ENCODE measurements around the gene RAB3C. TPM values are rescaled to one million over a fixed set of nuclear protein-coding genes. Genes with fewer than 3 reads are reported as not detected.
"Not testable (repeated sequence)": the region's sequence is repeated elsewhere in the genome, so short reads cannot be mapped to it uniquely, and the experiment has no call there.

RAB3C gene
- total and polyA plus RNA-seq, 12 donors = 0.09 to 22.0 (median 6.1) TPM

DNA sequence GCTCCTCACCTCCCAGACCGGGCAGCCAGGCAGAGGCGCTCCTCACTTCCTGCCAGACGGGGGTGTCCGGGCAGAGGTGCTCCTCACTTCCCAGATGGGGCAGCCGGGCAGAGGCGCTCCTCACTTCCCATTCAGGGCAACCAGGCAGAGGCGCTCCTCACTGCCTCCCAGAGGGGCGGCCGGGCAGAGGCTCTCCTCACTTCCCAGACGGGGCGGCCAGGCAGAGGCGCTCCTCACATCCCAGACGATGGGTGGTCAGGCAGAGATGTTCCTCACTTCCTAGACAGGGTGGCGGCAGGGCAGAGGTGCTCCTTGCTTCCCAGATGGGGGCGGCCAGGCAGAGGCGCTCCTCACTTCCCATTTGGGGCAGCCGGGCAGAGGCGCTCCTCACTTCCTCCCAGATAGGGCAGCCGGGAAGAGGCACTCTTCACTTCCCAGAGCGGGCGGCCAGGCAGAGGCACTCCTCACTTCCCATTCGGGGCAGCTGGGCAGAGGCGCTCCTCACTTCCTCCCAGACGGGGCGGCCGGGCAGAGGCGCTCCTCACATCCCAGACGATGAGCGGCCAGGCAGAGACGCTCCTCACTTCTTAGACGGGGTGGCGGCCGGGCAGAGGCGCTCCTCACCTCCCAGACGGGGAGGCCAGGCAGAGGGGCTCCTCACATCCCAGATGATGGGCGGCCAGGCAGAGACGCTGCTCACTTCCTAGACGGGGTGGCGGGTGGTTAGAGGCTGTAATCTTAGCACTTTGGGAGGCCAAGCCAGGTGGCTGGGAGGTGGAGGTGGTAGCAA is 18.6 kb upstream of the RAB3C start:
- H3K9me3 ChIP-seq (replicated peaks in 1 of 3); H3K4me1 ChIP-seq (replicated peaks in 1 of 2); H3K27me3 ChIP-seq; H3K27ac ChIP-seq; H3K4me3 ChIP-seq; intact Hi-C loops (cut with DNase I); DNase-seq; H3K36me3 ChIP-seq (replicated peaks in 1 of 2): not testable (repeated sequence)
- WGBS, 4 donors = 91 to 100% (median 92%) methylated on average over 3 to 39 of the region's 39 CpGs

DNA sequence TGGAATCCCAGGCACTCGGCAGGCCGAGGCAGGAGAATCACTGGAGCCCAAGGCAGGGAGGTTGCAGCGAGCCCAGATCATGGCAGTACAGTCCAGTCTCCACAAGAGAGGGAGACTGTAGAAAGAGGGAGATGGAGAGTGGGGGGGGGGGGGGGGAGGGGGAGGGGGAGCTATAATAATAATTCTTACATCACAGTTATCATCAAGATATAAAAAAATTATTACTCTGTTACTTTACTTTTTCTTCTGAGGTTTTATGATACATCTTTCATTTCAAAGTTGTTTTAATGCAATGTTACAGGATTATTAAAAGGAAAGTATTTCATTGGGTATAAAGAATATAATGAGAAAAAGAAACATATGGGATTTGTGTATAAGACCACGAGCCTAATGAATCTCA is 17.8 kb upstream of the RAB3C start:
- Histone ChIP-seq H3K4me1 (replicated peaks in 1 of 2) (no peaks in the 10 kb centered on the region), H3K4me3 (no peak overlapping the region), H3K27me3 (no peaks in the 10 kb centered on the region), H3K27ac (no peak overlapping the region), H3K9me3 (replicated peaks in 1 of 3) (no peaks in the 10 kb centered on the region), H3K36me3 (replicated peaks in 1 of 2) (no peaks in the 10 kb centered on the region)
- intact Hi-C loops (cut with DNase I) = no loop called here
- DNase-seq = no peak
- TF ChIP-seq, protein P1, sequence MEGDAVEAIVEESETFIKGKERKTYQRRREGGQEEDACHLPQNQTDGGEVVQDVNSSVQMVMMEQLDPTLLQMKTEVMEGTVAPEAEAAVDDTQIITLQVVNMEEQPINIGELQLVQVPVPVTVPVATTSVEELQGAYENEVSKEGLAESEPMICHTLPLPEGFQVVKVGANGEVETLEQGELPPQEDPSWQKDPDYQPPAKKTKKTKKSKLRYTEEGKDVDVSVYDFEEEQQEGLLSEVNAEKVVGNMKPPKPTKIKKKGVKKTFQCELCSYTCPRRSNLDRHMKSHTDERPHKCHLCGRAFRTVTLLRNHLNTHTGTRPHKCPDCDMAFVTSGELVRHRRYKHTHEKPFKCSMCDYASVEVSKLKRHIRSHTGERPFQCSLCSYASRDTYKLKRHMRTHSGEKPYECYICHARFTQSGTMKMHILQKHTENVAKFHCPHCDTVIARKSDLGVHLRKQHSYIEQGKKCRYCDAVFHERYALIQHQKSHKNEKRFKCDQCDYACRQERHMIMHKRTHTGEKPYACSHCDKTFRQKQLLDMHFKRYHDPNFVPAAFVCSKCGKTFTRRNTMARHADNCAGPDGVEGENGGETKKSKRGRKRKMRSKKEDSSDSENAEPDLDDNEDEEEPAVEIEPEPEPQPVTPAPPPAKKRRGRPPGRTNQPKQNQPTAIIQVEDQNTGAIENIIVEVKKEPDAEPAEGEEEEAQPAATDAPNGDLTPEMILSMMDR (IDR thresholded peaks at IDR 0.05) = no peak
- no peak for TF ChIP-seq POLR2A (IDR thresholded peaks at IDR 0.05)
- 47 to 93% (median 89%) methylated on average over 2 to 4 of the region's 4 CpGs for WGBS, 4 donors

DNA sequence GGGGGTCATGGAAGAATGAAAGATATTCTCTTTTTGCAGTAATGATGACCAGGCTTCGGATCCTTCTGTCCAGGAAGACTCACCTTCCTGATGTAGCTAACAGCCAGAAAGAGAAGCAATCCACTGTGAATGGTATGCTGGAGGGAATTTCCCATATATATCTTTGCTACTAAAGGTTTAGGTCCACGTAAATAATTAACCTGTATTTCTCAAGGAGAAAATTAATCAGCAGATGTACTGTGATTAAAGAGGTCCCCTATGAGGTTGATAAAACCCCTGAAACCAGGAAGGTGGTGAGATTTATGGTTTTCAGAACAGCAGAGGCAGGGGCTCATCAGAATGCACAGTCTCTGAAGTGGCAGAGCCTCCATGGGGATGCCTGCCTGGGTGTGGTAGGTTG is 11.4 kb upstream of the RAB3C start:
- Histone ChIP-seq H3K36me3 (replicated peaks in 1 of 2) (no peaks in the 10 kb centered on the region), H3K4me3 (no peak overlapping the region)
- TF ChIP-seq POLR2A (IDR thresholded peaks at IDR 0.05) = no peak
- TF ChIP-seq, protein P1 (IDR thresholded peaks at IDR 0.05) = no peak

DNA sequence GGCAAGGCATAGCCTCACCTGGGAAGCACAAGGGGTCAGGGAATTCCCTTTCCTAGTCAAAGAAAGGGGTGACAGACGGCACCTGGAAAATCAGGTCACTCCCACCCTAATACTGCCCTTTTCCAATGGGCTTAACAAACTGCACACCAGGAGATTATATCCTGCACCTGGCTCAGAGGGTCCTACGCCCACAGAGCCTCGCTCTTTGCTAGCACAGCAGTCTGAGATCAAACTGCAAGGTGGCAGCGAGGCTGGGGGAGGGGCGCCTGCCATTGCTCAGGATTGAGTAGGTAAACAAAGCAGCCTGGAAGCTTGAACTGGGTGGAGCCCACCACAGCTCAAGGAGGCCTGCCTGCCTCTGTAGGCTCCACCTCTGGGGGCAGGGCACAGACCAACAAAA is 9.9 kb upstream of the RAB3C start:
- DNase-seq; H3K4me1 ChIP-seq (replicated peaks in 1 of 2); H3K27me3 ChIP-seq; H3K27ac ChIP-seq; H3K4me3 ChIP-seq; H3K36me3 ChIP-seq (replicated peaks in 1 of 2); intact Hi-C loops (cut with DNase I); H3K9me3 ChIP-seq (replicated peaks in 1 of 3): not testable (repeated sequence)
- 84 to 96% (median 88%) methylated on average over 5 of the region's 5 CpGs for WGBS, 4 donors

More for the DNA sequence above, 11.4 kb upstream of the RAB3C start:
- Histone ChIP-seq H3K27ac (no peak overlapping the region), H3K9me3 (replicated peaks in 1 of 3) (no peaks in the 10 kb centered on the region), H3K4me1 (replicated peaks in 1 of 2) (no peaks in the 10 kb centered on the region), H3K27me3 (no peaks in the 10 kb centered on the region)
- no peak for DNase-seq
- WGBS, 4 donors = 71 to 77% (median 74%) methylated on average over 2 of the region's 2 CpGs
- intact Hi-C loops (cut with DNase I) = no loop called here

DNA sequence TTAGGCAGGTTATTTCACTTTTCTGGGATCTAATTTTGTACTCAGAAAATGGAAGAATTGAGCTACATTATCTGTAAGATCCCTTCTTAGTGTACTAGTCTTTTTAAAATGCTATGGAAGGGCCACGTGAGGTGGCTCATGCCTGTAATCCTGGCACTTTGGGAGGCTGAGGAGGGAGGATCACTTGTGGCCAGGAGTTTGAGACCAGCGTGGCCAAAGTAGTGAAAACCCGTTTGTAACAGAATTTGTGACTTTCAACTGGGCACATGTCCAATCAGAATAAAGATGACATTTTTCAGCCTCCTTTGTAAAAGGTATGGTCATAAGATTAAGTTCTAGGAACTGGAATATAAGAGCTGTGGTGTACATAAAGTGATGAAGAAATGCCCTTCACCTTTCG is 3.1 kb upstream of the RAB3C start:
- intact Hi-C loops (cut with DNase I) = no loop called here
- no peak overlapping the region for H3K27ac ChIP-seq
- H3K4me1 ChIP-seq (replicated peaks in 1 of 2) = peaks cover 11 to 16% of the 10 kb centered on the region in 2 donors
- no peak overlapping the region for H3K4me3 ChIP-seq
- TF ChIP-seq, protein P1 (IDR thresholded peaks at IDR 0.05) = no peak
- no peak for TF ChIP-seq POLR2A (IDR thresholded peaks at IDR 0.05)
- no peaks in the 10 kb centered on the region for H3K9me3 ChIP-seq (replicated peaks in 1 of 3)
- peaks cover 17% of the 10 kb centered on the region for H3K27me3 ChIP-seq
- DNase-seq = no peak
- no peaks in the 10 kb centered on the region for H3K36me3 ChIP-seq (replicated peaks in 1 of 2)
- 57 to 70% (median 64%) methylated on average over 4 of the region's 4 CpGs for WGBS, 4 donors
